HG03066 (cell line): ENCODE measurements around the gene NPEPL1.
"Not testable (repeated sequence)": the region's sequence is repeated elsewhere in the genome, so short reads cannot be mapped to it uniquely, and the experiment has no call there.

Experiments used
- ATAC-seq: cut with Tn5 transposase; IDR thresholded peaks from one replicate; pipeline ENCODE4 v1.9.1; 2021; ENCODE audit warnings: low read depth; ENCODE audit not compliant: unreplicated experiment

Gene NPEPL1, protein sequence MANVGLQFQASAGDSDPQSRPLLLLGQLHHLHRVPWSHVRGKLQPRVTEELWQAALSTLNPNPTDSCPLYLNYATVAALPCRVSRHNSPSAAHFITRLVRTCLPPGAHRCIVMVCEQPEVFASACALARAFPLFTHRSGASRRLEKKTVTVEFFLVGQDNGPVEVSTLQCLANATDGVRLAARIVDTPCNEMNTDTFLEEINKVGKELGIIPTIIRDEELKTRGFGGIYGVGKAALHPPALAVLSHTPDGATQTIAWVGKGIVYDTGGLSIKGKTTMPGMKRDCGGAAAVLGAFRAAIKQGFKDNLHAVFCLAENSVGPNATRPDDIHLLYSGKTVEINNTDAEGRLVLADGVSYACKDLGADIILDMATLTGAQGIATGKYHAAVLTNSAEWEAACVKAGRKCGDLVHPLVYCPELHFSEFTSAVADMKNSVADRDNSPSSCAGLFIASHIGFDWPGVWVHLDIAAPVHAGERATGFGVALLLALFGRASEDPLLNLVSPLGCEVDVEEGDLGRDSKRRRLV

DNA sequence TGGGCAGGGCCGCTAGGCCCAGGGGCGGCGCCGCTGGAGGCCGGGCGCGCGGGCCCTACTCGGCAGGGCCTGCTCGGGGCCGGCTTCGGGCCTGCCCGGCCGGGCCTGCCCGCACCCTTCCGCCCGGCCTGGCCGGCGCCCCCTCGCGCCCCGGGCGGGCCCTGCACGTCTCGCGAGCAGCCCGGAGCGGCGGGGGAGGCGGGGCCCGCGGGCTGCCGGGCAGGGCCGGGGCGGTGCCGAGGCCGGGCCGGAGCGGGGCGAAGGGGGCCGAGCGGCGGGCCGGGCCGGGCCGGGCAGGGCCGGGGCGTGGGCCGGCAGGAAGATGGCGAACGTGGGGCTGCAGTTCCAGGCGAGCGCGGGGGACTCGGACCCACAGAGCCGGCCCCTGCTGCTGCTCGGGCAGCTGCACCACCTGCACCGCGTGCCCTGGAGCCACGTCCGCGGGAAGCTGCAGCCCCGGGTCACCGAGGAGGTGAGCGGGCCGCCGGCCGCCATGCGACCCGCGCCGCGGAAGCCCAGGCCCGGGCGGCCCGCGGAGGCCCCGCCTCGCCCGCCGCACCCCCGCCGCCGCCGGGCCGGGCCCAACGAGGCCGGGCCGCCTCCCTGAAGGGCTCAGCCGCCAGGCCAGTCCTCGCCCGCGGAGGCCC, at the start of gene NPEPL1:
Gene NPEPL1, plus strand, starts transcription at position 222 of the 647 bp plus-strand sequence. Its CDS starts 101 bp downstream, at position 323.
- peak; percentile 82 for ATAC-seq

DNA sequence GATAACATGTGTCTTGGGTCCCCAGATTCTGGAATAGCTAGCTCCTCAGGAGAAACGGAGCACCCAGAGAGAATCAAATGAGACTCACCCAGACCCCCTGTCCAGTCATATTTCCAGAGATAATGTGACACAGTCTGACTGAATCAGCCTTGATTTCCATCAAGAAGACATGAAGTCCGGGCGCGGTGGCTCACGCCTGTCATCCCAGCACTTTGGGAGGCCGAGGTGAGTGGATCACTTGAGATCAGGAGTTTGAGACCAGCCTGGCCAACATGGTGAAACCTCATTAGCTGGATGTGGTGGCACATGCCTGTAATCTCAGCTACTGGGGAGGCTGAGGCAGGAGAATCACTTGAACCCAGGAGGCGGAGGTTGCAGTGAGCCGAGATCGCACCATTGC, 49.7 kb upstream of the NPEPL1 start:
- ATAC-seq: not testable (repeated sequence)

DNA sequence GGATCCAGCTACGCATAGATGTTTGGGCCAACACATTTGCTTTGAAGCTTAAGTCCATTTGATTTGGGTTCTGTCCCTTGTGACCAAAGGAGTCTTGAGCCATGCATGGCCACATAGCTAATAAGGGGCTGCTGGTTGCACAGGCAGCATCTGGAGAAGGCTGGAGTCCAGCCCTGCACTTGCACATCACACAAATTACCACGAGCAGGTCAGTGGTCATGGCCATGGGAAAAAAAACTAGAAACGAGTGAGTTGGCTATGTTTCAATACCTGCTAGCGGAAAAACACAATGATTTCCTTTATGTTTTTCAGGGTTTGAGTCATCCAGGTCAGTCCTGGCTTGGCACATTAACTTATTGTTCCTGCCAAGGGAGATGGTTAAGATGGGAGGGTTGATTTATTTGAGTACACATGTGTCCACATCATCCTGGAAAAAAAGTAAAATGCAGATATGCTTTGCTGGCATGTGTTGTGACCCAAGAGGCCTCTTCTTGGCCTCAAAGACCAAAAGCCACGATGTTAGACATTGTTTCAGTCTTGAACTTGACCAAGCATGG, 47.1 kb upstream of the NPEPL1 start:
- no peak for ATAC-seq

DNA sequence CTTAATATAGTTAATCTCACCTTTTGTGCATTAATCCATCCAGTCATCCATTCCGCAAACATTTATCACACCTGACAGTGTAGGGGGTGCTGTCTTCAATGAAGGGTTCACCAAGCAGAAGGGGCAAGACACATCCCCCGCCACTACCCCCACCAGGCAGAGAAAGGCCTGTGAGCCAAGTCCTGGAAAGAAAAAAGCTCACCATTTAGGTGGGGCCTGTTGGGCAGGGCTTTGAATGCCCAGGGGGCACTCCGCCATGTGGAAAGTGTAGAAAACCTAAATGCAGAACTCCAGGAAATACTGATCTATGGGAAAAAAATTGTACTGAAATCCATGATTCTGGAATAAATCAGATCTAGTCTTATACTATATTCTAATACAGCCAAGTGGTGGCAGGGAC, 46.3 kb upstream of the NPEPL1 start:
- no peak for ATAC-seq

DNA sequence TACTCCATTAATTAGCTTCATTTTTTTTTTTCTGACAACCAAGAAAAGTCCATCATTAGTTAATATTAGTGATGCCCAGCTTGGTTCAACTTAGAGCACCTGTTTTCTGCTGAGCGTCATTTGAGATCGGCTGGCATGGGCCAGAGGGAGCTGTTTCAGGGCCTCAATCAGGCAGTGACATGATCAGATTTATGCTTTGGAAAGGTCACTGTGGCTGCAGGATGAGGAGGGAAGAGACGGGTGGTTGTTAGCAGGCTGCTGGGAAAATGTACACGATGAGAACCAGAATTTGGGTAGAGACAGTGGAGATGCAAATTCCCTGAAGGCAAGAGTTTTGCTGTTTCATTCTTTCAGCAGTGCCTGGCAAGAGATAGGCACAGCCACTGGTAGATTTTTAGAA, 45.9 kb upstream of the NPEPL1 start:
- ATAC-seq: no peak

DNA sequence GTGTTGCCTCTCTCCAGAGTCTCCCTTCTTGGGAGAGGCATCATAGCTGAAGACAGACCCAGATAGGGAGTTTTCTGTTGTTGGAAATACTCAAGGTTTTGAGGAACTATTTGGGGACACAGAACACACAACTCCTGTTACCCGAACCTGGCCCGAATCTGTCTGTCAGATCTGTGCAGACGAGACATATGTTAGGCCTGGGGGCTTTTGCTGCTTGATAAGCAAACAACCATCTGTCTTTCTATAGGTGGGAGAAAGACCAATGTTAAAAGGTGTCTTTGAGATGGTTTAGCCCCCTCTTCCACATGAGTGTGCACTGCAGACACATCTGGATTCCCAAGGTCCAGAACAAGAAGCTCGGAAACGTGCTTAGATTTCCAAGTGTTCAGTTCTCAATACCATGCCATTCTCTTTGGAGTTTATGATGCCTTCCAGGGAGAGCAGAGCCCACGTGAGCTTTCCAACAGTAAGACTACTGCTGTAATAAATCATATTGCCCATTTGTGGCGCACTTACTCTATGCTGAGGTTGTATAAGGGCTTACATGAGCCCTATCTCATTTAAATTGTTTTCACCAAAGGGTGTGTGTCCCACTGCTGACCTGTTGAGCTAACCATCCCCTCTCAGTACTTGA, 45.3 kb upstream of the NPEPL1 start:
- ATAC-seq: no peak

DNA sequence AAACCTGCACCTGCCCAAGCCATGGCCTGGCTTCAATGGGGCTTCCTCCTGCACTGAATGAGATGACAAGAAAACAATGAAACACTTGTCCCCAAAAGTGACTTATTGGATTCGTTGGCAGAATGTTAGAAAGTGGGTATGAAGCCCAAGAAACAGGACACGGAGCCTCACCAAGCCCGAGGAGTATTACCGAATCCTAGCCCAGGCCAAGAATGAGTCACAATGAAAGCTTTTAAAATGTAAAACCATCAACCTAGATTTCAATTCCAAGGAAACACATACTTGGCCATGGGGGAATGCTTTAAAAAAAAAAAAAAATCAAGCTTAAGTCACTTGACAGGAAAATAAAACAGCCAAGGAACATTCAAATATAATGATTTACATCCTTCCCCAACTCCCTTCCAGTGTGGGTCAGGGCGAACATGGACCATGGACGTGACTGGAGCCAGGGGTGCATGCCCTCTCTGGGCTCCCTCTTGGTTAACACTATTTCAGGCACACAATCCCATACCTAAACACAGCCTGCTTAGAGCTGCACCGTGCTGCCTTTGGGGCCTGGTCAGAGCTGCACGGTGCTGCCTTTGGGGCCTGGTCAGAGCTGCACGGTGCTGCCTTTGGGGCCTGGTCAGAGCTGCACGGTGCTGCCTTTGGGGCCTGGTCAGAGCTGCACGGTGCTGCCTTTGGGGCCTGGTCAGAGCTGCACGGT, 44.7 kb upstream of the NPEPL1 start:
- no peak for ATAC-seq

DNA sequence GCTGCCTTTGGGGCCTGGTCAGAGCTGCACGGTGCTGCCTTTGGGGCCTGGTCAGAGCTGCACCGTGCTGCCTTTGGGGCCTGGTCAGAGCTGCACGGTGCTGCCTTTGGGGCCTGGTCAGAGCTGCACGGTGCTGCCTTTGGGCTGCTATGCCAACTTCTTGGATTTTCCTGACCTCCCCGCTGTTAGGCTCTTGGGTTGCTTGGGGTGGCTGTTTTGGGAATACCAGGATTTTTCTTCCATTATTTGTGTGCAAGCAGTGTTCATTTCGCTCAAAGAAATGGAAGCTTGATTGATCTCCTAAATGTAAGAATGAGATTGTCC, 44.1 kb upstream of the NPEPL1 start:
- not testable (repeated sequence) for ATAC-seq

DNA sequence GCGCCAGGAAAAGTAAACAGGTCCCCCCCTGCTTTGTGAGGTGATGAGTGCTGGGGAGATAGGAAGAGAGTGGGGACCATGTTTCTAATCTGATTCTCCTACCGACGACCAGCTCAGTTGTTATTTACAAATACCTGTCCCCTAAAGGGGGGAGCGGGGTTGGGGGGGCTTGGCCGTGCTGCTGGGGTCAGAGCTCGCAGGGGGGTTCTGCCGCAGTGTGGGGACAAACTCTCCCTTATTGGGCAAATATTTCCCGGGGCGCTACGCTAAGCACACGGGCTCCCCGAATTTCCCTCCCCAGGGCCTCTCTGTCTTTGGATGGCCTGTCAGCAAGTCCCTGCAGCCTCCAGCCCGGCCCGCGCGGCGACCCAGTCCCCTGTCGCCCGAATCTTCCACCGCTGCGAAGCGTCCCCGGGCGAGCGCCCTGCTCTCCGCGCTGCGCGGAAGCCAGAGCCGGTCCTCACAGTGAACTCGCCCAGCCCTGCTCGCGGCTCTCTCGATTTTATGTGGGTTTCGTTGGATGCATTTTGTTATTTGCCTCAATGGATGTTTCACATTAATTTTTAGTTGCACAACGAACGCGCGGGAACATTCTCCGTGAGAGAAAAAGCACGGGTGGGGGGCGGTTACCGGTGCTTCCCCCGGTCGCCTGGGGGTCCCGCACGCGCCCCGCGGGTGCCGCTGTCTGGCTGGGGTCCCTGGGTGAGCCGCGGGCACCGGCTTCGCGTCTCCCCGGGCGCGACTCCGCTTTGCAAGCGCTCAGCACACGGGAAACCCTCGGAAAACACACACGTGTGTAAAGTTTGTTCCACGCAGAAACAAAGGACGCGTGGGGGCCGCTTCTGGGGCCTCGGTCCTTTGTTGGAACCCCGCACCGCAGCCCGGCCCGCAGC, 43.1 kb upstream of the NPEPL1 start:
- no peak for ATAC-seq

DNA sequence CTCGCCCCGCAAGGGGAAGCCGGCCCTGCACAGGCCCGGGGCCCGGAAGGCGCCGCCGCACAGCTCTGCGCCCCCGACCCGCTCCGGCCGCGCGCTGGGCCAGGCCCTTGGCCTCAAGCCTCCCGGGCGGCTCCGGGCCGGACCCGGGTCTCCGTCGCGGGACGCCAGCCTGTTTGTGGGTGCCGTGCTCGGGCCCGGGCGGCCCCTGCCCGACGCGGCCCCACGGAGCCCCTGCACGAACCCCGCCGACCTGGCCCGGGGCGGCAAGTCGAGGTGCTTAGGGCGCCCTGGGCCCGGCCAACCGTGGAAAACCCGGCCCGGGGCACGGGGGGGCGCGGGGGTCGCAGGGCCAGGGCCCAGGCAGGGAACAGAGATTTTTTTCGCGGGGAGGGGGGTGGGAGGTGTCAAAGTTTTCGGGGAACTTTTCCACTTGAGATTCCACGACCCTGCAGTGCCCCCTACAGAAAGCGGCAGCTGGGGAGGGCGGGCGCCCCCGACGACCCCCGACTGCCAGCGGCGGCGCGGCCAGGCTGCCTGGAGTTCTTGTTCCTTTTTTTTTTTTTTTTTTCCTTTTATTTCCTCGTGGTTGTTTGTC, 42.3 kb upstream of the NPEPL1 start:
- ATAC-seq: peak; percentile 8

DNA sequence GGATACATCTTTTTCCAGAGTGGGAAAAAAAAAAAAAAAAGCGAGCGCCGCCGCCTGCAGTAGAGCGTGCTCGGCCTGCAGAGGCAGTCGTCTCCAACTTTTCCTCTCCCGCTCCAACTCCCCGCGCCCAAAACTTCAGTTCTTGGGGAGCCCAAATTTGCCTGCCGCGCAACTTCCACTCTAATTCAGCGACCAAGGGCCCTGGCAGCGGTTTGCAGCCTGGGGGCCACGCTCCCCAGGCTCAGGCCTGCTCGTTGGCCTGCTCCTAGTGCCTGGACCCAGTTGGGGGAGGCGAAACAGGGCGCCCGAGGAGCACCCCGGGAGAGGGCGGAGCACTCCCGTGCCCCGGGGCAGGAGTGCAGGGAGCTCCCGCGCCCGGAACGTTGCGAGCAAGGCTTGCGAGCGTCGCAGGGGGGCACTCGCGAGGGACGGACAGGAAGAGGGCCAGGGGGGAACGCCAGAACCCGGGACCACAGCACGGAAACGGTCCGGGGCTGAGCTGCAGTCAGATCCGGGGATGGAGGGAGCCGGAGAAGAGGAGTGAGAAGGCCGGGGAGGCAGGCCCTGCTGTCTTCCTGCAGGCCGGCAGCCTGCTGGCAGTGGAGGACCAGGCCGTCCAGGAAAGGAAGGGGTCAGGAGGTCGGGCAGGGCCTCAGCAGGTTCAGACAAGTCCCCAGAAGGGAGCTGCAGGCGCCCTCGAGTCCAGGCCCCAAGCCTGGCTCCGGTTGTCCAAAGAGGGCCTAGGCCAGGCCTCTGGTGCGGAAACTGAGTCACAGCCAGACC, 41.6 kb upstream of the NPEPL1 start, which contains the start of gene STX16:
Gene STX16, plus strand, starts transcription at position 508 of the 783 bp plus-strand sequence. CDS start 724 bp downstream, outside the sequence.
- ATAC-seq: peak; percentile 59

DNA sequence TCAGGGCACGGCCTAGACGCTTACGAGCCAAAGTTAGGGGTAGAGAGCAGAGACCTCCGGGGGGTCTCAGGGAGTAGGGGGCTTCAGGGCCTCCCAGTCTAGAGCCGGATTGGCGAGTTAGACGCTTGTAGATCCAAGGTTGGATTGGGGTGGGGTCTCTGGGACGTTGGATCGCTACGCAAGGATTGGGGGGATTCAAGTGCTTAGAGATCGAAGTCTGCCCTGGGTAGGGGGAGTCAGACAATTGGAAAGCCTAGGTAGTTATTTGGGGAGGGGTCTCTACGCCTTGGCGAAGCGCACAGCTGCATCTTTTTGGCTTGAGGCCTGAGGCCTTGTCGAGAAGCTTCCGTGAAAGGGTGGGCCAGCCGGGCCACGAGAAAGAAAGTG, 41.0 kb upstream of the NPEPL1 start:
- ATAC-seq: no peak

DNA sequence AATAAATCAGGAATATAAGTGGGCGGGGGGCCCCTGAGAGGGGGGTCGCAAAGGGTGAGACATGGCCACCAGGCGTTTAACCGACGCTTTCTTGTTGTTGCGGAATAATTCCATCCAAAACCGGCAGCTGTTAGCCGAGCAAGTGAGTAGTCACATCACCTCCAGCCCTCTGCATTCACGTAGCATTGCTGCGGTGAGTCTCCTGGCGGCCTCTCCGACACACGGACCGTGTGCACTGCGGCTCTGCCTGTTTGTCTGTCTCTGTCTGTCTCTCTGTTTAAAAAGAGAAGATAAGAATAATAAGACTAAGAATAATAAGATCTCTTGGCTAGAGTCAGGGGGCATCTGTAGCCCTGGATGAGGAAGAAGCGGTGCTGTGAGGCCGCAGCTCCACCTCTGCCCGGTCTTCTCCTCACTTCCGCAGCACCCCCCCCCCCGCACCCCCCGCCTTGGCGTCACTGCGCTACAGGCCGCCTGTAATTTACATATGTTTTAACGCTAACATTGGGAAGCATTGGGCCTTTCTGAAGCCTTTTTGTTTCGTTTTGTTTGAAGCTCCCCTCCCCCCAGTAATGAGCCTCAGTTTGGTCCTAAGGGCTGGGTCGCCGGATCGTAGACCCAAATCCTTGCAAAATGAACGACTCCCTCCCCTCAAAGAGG, 40.5 kb upstream of the NPEPL1 start:
- peak; percentile 51 for ATAC-seq

DNA sequence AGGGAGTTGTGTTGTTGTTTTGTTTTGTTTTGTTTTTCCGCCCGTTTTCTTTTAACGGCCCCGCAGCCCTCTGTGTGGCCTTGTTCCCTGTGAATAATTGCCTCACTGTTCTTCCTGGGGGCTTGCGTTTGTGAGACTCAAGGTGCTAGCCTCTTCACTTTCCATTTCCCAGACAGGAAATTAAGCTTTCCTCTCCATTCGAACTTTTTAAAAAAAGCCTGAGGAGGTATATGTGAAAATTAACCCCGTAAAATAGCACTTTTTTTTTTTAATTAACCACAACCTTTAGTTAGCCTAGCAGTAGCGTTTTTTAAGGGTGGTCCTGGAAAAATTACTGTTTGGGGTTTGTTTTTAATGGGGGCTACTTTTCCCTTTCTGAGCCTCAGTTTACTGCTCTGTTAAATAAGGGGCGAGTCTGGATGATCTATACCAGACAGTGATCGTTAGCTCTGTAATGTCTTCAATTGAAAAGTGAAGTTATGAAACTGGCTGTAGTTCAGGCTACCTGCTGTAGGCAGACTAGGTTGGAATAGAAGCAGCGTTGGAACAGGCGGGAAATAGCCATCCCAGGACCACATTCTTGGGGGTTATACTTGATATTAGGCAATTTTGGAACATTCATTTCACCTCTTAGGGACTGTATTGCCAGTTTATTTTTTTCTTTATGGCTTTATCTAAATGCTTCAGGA, 39.9 kb upstream of the NPEPL1 start:
- peak; percentile 16 for ATAC-seq

DNA sequence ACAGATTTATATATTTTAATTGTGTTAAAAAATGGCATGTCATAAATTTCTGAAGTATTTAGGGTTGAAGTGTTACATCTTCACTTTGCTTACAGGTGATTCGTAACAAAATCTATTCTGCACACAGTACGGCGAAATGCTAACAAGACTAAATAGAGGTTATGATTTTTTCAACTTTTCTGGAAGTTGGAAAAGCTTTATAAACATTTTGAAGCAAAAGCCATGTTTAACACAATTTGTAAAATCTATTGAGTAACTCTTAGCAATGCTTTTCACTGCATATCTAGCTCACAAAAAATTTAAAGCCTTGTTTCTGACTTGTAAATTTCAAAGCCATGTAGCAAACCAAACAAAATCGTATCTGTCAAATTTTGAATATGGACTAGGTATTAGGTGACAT, 38.3 kb upstream of the NPEPL1 start:
- no peak for ATAC-seq

DNA sequence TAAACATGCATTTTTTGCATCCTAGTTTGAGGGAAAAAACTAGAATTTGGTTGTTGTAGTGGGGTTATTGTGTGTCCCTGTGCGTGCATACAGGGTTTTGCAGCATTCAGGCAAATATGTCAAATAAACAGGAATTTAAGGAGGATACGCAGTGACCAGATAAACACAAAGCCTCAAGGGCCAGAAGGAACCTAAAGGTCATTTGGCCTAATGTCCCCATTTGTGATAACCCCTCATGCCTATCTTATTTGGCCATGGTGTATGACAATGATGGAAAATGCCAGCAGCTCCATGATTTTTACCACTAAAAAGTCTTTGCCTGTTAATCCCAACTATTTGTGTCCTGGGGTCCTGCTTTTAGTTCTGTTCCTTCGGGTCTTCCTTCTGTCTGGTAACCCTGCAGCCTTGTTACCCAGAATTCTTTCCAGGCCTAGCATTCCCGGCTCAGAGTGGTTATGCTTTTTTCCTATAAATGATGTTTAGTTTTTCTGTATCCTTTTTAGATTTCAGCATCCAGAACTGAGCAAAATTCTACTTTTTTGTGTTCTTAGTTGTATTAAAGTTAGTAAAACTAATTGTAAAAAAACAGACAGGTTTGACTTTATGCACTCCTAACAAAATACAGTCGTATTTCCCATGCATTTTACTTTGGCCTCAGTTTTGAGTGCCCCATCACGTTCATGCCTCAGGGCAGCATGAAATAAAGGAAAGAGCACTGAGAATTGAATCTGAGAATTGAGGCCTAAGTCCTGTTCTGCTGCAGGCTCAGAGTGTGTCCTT, 37.1 kb upstream of the NPEPL1 start:
- no peak for ATAC-seq
